ENCODE data around the gene CCL20. TPM values are rescaled to one million over a fixed set of nuclear protein-coding genes. Genes with fewer than 3 reads are reported as not detected.
"Not testable (repeated sequence)": the region's sequence is repeated elsewhere in the genome, so short reads cannot be mapped to it uniquely, and the experiment has no call there.

The CCL20 gene
- total RNA-seq, 1 experiment from 2014 or later = not detected

DNA sequence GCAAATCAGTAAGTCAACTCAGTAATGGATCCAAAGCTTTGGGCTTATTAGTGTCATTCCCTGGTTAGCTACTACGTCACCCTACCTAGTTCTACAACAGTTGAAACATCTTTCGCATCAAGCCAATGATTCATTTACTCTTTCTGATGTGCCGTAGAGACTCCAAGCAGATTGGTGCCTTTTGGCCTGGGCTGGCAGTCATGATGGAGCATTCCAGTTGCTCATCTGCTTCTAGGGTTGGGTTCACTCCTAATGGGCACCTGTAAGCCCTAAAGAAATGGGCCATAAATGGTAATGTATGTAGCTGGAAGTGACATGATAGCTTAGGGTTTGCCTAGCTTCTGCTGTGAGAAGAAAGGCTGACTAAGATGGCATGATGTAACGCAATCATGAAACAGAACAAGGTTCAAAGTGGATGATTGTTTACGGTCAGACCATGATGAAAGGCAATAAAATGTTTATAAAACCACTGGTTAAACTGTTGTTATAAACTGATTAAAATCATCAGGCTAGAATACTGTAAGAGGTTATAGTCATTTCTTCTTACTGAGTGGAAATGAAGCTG is 20.4 kb upstream of the CCL20 start:
- no peak overlapping the region for H2AFZ ChIP-seq (ENCODE audit: low read length)
- H3K4me2 ChIP-seq (ENCODE audit: low read depth, low read length, poor library complexity, severe bottlenecking) = no peak overlapping the region

DNA sequence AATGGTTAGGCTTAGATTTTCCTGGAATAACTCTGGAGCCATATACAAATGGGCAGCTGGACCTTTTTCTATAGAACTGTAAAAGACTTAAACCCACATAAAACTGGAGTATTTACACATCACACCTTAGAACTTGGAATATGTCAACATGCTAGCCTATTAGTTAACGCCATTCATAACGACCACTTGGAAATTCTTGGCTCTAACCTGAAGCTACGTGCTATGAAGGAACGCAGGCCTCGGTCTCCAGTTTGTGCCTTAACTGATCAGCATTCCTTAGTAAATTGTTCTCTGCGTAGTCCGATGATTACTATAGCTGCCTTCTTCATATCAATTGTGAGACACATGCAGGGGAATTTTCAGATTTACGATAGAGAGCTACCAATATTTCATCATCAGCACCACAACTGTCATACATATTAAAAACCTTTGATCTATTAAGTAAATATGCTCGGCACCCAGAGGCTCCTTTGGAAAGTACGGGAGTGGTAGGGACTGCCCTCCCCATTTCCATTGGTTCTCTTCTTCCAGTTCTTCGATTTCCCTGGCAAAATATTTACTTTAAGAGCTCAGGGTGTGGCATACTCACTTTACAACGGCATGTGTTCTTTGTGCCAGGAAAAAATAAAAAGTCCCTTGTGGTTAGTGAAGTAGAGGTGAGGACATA is 17.5 kb upstream of the CCL20 start:
- H3K9me3 ChIP-seq (ENCODE audit: low read length) = no peaks in the 10 kb centered on the region
- no peaks in the 10 kb centered on the region for H3K79me2 ChIP-seq (ENCODE audit: low read length)
- no peak overlapping the region for H3K4me3 ChIP-seq (ENCODE audit: low read length)
- no peak overlapping the region for H3K4me2 ChIP-seq (ENCODE audit: low read depth, low read length, poor library complexity, severe bottlenecking)
- no peak for DNase-seq
- H3K4me1 ChIP-seq (ENCODE audit: low read length) = no peaks in the 10 kb centered on the region
- H3K27ac ChIP-seq (ENCODE audit: low read length) = no peak overlapping the region
- no peak overlapping the region for H2AFZ ChIP-seq (ENCODE audit: low read length)
- no peaks in the 10 kb centered on the region for H4K20me1 ChIP-seq (ENCODE audit: insufficient read depth, low read depth, low read length)
- no peak overlapping the region for H3K9ac ChIP-seq (ENCODE audit: low read length)
- no peaks in the 10 kb centered on the region for H3K27me3 ChIP-seq (ENCODE audit: low read length)
- no peaks in the 10 kb centered on the region for H3K9me2 ChIP-seq (replicated peaks; ENCODE audit: insufficient read depth, low read length)
- H3K36me3 ChIP-seq (ENCODE audit: insufficient read depth, low read length) = no peaks in the 10 kb centered on the region

More for the DNA sequence above, 20.4 kb upstream of the CCL20 start:
- H3K36me3 ChIP-seq (ENCODE audit: insufficient read depth, low read length) = no peaks in the 10 kb centered on the region
- no peak overlapping the region for H3K9ac ChIP-seq (ENCODE audit: low read length)
- no peaks in the 10 kb centered on the region for H4K20me1 ChIP-seq (ENCODE audit: insufficient read depth, low read depth, low read length)
- no peaks in the 10 kb centered on the region for H3K9me2 ChIP-seq (replicated peaks; ENCODE audit: insufficient read depth, low read length)
- no peak overlapping the region for H3K27ac ChIP-seq (ENCODE audit: low read length)
- H3K79me2 ChIP-seq (ENCODE audit: low read length) = no peaks in the 10 kb centered on the region
- H3K27me3 ChIP-seq (ENCODE audit: low read length) = no peaks in the 10 kb centered on the region
- DNase-seq = no peak
- no peaks in the 10 kb centered on the region for H3K4me1 ChIP-seq (ENCODE audit: low read length)
- no peak overlapping the region for H3K4me3 ChIP-seq (ENCODE audit: low read length)
- H3K9me3 ChIP-seq (ENCODE audit: low read length) = no peaks in the 10 kb centered on the region

- H2AFZ ChIP-seq (ENCODE audit: low read length); H3K4me2 ChIP-seq (ENCODE audit: low read depth, low read length, poor library complexity, severe bottlenecking); H3K27me3 ChIP-seq (ENCODE audit: low read length): not testable (repeated sequence)
Observed at GRCh38 chr2:227796768-227797167, 16.9 kb upstream of the CCL20 start.

DNA sequence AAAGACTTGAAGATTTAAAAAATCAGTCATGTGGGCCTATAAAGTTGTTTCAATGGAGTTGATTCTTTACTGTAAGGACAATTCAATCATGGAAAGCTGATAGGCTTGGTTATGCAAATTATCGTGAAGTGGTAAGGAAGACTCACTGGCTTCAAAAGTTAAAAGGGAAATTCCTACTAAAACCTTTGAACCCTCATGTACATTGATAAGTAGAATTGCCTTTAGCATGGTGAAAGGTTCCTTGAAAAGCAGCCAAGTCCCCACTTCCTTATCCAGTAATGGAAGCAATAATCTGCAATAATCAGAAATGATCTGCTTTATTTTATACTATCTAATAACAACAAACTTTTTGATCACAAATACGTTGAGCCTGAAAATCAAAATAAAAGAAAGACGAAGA is 14.4 kb upstream of the CCL20 start:
- H3K4me3 ChIP-seq (ENCODE audit: low read length) = no peak overlapping the region
- no peaks in the 10 kb centered on the region for H4K20me1 ChIP-seq (ENCODE audit: insufficient read depth, low read depth, low read length)
- no peaks in the 10 kb centered on the region for H3K27me3 ChIP-seq (ENCODE audit: low read length)
- no peaks in the 10 kb centered on the region for H3K4me1 ChIP-seq (ENCODE audit: low read length)
- H3K9me2 ChIP-seq (replicated peaks; ENCODE audit: insufficient read depth, low read length) = no peaks in the 10 kb centered on the region
- no peak overlapping the region for H3K9ac ChIP-seq (ENCODE audit: low read length)
- no peaks in the 10 kb centered on the region for H3K79me2 ChIP-seq (ENCODE audit: low read length)
- H3K27ac ChIP-seq (ENCODE audit: low read length) = no peak overlapping the region
- no peak overlapping the region for H2AFZ ChIP-seq (ENCODE audit: low read length)
- no peaks in the 10 kb centered on the region for H3K9me3 ChIP-seq (ENCODE audit: low read length)
- H3K36me3 ChIP-seq (ENCODE audit: insufficient read depth, low read length) = no peaks in the 10 kb centered on the region
- DNase-seq = no peak
- no peak overlapping the region for H3K4me2 ChIP-seq (ENCODE audit: low read depth, low read length, poor library complexity, severe bottlenecking)

More at GRCh38 chr2:227796768-227797167, 16.9 kb upstream of the CCL20 start:
- not testable (repeated sequence) for H4K20me1 ChIP-seq (ENCODE audit: insufficient read depth, low read depth, low read length); DNase-seq; H3K9ac ChIP-seq (ENCODE audit: low read length); H3K4me3 ChIP-seq (ENCODE audit: low read length); H3K4me1 ChIP-seq (ENCODE audit: low read length); H3K9me3 ChIP-seq (ENCODE audit: low read length); H3K36me3 ChIP-seq (ENCODE audit: insufficient read depth, low read length); H3K79me2 ChIP-seq (ENCODE audit: low read length); H3K9me2 ChIP-seq (replicated peaks; ENCODE audit: insufficient read depth, low read length); H3K27ac ChIP-seq (ENCODE audit: low read length)

- Histone ChIP-seq H3K4me1 (ENCODE audit: low read length) (no peaks in the 10 kb centered on the region), H3K9me2 (replicated peaks; ENCODE audit: insufficient read depth, low read length) (no peaks in the 10 kb centered on the region), H3K4me2 (ENCODE audit: low read depth, low read length, poor library complexity, severe bottlenecking) (no peak overlapping the region), H3K4me3 (ENCODE audit: low read length) (no peak overlapping the region), H3K27me3 (ENCODE audit: low read length) (no peaks in the 10 kb centered on the region), H3K9me3 (ENCODE audit: low read length) (no peaks in the 10 kb centered on the region), H3K9ac (ENCODE audit: low read length) (no peak overlapping the region), H3K36me3 (ENCODE audit: insufficient read depth, low read length) (no peaks in the 10 kb centered on the region), H4K20me1 (ENCODE audit: insufficient read depth, low read depth, low read length) (no peaks in the 10 kb centered on the region), H3K27ac (ENCODE audit: low read length) (no peak overlapping the region), H3K79me2 (ENCODE audit: low read length) (no peaks in the 10 kb centered on the region), H2AFZ (ENCODE audit: low read length) (no peak overlapping the region)
- no peak for DNase-seq
Observed at GRCh38 chr2:227802882-227803281, 10.8 kb upstream of the CCL20 start.

GRCh38 chr2:227804975-227805374 is 8.7 kb upstream of the CCL20 start:
- Histone ChIP-seq H3K4me3 (ENCODE audit: low read length) (no peak overlapping the region), H3K9me2 (replicated peaks; ENCODE audit: insufficient read depth, low read length) (no peaks in the 10 kb centered on the region), H3K27ac (ENCODE audit: low read length) (no peak overlapping the region), H3K9me3 (ENCODE audit: low read length) (no peaks in the 10 kb centered on the region), H3K4me1 (ENCODE audit: low read length) (no peaks in the 10 kb centered on the region), H3K79me2 (ENCODE audit: low read length) (no peaks in the 10 kb centered on the region), H4K20me1 (ENCODE audit: insufficient read depth, low read depth, low read length) (no peaks in the 10 kb centered on the region), H3K27me3 (ENCODE audit: low read length) (no peaks in the 10 kb centered on the region), H3K36me3 (ENCODE audit: insufficient read depth, low read length) (no peaks in the 10 kb centered on the region), H3K9ac (ENCODE audit: low read length) (no peak overlapping the region), H2AFZ (ENCODE audit: low read length) (no peak overlapping the region), H3K4me2 (ENCODE audit: low read depth, low read length, poor library complexity, severe bottlenecking) (no peak overlapping the region)
- DNase-seq = no peak

DNA sequence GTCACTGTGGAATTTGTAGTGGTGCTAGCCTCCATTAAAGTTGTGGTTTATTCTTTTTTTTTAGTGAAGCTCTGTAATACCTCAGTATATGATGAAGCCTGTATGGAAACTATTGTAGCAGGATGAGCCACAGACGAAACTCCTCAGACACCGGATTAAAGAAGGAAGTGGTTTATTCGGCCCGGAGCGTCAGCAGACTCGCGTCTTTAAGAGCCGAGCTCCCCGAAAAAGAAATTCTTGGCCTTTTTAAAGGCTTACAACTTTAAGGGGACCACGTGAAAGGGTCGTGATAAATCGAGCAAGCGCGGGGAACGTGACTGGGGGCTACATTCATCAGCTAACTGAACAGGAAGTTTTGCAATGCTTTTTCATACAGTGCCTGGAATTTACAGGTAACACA is 8.1 kb upstream of the CCL20 start:
- Histone ChIP-seq H3K9ac (ENCODE audit: low read length) (no peak overlapping the region), H3K9me2 (replicated peaks; ENCODE audit: insufficient read depth, low read length) (no peaks in the 10 kb centered on the region), H3K27me3 (ENCODE audit: low read length) (no peaks in the 10 kb centered on the region), H3K9me3 (ENCODE audit: low read length) (no peaks in the 10 kb centered on the region), H4K20me1 (ENCODE audit: insufficient read depth, low read depth, low read length) (no peaks in the 10 kb centered on the region), H3K4me1 (ENCODE audit: low read length) (no peaks in the 10 kb centered on the region), H3K27ac (ENCODE audit: low read length) (no peak overlapping the region), H2AFZ (ENCODE audit: low read length) (no peak overlapping the region), H3K36me3 (ENCODE audit: insufficient read depth, low read length) (no peaks in the 10 kb centered on the region), H3K79me2 (ENCODE audit: low read length) (no peaks in the 10 kb centered on the region), H3K4me3 (ENCODE audit: low read length) (no peak overlapping the region), H3K4me2 (ENCODE audit: low read depth, low read length, poor library complexity, severe bottlenecking) (no peak overlapping the region)
- DNase-seq = no peak

DNA sequence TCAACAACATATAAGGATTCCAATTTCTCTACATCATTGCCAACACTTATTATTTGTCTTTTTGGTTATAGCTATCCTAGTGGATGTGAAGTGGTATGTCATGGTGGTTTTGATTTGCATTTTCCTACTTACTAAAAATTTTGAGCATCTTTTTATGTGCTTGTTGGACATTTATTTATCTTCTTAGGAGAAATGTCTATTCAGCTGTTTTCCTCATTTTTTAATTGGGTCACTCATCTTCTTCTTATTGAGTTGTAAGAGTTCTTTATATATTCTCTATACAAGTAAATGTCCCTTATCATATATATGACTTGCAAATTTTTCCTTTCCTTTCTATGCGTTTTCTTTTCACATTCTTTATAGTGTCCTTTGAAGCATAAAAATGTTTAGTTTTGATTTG is 4.7 kb upstream of the CCL20 start:
- Histone ChIP-seq H3K79me2 (ENCODE audit: low read length) (no peaks in the 10 kb centered on the region), H3K9me3 (ENCODE audit: low read length) (no peaks in the 10 kb centered on the region), H2AFZ (ENCODE audit: low read length) (no peak overlapping the region), H3K9me2 (replicated peaks; ENCODE audit: insufficient read depth, low read length) (no peaks in the 10 kb centered on the region), H4K20me1 (ENCODE audit: insufficient read depth, low read depth, low read length) (no peaks in the 10 kb centered on the region), H3K9ac (ENCODE audit: low read length) (no peak overlapping the region), H3K4me2 (ENCODE audit: low read depth, low read length, poor library complexity, severe bottlenecking) (no peak overlapping the region), H3K36me3 (ENCODE audit: insufficient read depth, low read length) (no peaks in the 10 kb centered on the region), H3K4me3 (ENCODE audit: low read length) (no peak overlapping the region), H3K27me3 (ENCODE audit: low read length) (no peaks in the 10 kb centered on the region), H3K4me1 (ENCODE audit: low read length) (no peaks in the 10 kb centered on the region), H3K27ac (ENCODE audit: low read length) (no peak overlapping the region)
- no peak for DNase-seq

Data from Karpas-422 (cell line).